Vagina (tissue), 2 donors: ENCODE data around the gene MSI2. TPM values are rescaled to one million over a fixed set of nuclear protein-coding genes. Genes with fewer than 3 reads are reported as not detected.

Experiments
- DNase-seq, 2 donors: peaks; one replicate each; pipeline ENCODE4 v3.0.0-alpha.2; 2017; ENCODE audit errors: extremely low spot score in 2 of 2
- H3K27ac ChIP-seq: fragments of 200-600 bp; sonication (generic); one replicate; pipeline ENCODE4 v1.5.1; 2019
- H3K27me3 ChIP-seq: fragments of 200-600 bp; sonication (generic); one replicate; pipeline ENCODE4 v1.5.1; 2019
- H3K36me3 ChIP-seq, 2 donors: fragments of 200-600 bp; sonication (generic); one replicate each; pipeline ENCODE4 v1.5.1; 2017 to 2019
- H3K4me1 ChIP-seq: fragments of 200-600 bp; sonication (generic); one replicate; pipeline ENCODE4 v1.5.1; 2019
- H3K4me3 ChIP-seq, 2 donors: fragments of 200-600 bp; sonication (generic); 1 replicate in 1 of 2; 2 replicates in 1 of 2; pipeline ENCODE4 v1.5.1; 2016 to 2019
- H3K9me3 ChIP-seq: fragments of 200-600 bp; sonication (generic); one replicate; pipeline ENCODE4 v1.5.1; 2019
- CTCF ChIP-seq, 3 experiments: fragments of 450-650 bp in 2 of 3; fragments of 200-600 bp in 1 of 3; sonication (generic) in 1 of 3; IDR thresholded peaks; one replicate each; pipeline ENCODE4 v1.5.1; 2017 to 2019; ENCODE audit warnings: antibody characterized with exemption in 3 of 3, mild to moderate bottlenecking in 2 of 3, moderate library complexity in 2 of 3
- POLR2A ChIP-seq, 2 donors: fragments of 450-650 bp; IDR thresholded peaks; one replicate each; pipeline ENCODE4 v1.6.1; 2017; ENCODE audit warnings: antibody characterized with exemption in 2 of 2, mild to moderate bottlenecking in 2 of 2, moderate library complexity in 2 of 2
- POLR2AphosphoS5 ChIP-seq, 2 donors: sonication (generic); formaldehyde crosslinking; IDR thresholded peaks; one replicate each; pipeline ENCODE4 v1.9.0; 2017; ENCODE audit warnings: antibody characterized with exemption in 2 of 2, mild to moderate bottlenecking in 2 of 2, low read depth in 1 of 2; ENCODE audit not compliant: insufficient read depth in 1 of 2
- intact Hi-C: fragments of 100-400 bp; cut with DNase I; formaldehyde crosslinking; loops from one replicate; pipeline ENCODE4 v1.15.1; 2023
- total RNA-seq: library from RNA; depleted of rRNA; stranded (reverse); fragments of >200 nt; gene quantifications from one replicate; pipeline ENCODE4 v1.2.3, GENCODE V29; 2016

The MSI2 gene
- total RNA-seq, 1 donor from 2014 or later = 27.3 TPM

GRCh38 chr17:57324631-57325030 lies 68.3 kb downstream of the MSI2 start:
- Histone ChIP-seq H3K27ac (no peak overlapping the region), H3K27me3 (no peaks in the 10 kb centered on the region), H3K9me3 (no peaks in the 10 kb centered on the region), H3K4me1 (no peaks in the 10 kb centered on the region), H3K36me3 (no peaks in the 10 kb centered on the region), H3K4me3 (no peak overlapping the region)
- no peak for TF ChIP-seq POLR2A (IDR thresholded peaks at IDR 0.05)
- no peak for TF ChIP-seq CTCF (IDR thresholded peaks at IDR 0.05)
- TF ChIP-seq POLR2AphosphoS5 (IDR thresholded peaks at IDR 0.05; ENCODE audit: insufficient read depth in 1 of 2, low read depth in 1 of 2) = no peak
- intact Hi-C loops = no loop called here
- no peak for DNase-seq

DNA sequence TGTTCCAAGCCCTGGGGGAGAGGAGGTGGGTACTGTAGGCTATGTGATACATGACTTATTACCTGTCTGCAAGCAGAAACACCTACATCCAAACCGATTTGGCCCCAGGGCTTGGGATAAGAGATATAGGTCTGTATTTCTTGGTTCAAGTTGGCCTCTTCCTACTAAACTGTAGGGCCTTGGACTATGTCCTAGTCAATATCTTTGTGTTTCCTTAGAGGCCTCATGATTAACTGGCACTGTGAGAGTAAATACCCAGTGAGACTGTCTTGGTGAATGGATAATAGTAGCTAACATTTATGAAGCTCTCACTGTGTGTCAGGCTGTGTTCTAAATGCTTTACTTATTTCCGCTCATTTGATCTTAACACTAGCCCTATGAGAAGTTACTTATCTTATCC lies 70.0 kb downstream of the MSI2 start:
- no peak overlapping the region for H3K27ac ChIP-seq
- intact Hi-C loops = no loop called here
- no peaks in the 10 kb centered on the region for H3K4me1 ChIP-seq
- DNase-seq = no peak
- no peaks in the 10 kb centered on the region for H3K36me3 ChIP-seq
- no peak overlapping the region for H3K4me3 ChIP-seq
- no peak for TF ChIP-seq CTCF (IDR thresholded peaks at IDR 0.05)
- no peak for TF ChIP-seq POLR2AphosphoS5 (IDR thresholded peaks at IDR 0.05; ENCODE audit: insufficient read depth in 1 of 2, low read depth in 1 of 2)
- no peak for TF ChIP-seq POLR2A (IDR thresholded peaks at IDR 0.05)
- no peaks in the 10 kb centered on the region for H3K9me3 ChIP-seq
- no peaks in the 10 kb centered on the region for H3K27me3 ChIP-seq

- no peak for DNase-seq
- Histone ChIP-seq H3K36me3 (no peaks in the 10 kb centered on the region), H3K4me3 (no peak overlapping the region), H3K9me3 (no peaks in the 10 kb centered on the region), H3K27ac (no peak overlapping the region), H3K27me3 (no peaks in the 10 kb centered on the region), H3K4me1 (no peaks in the 10 kb centered on the region)
- intact Hi-C loops = no loop called here
- TF ChIP-seq POLR2AphosphoS5 (IDR thresholded peaks at IDR 0.05; ENCODE audit: insufficient read depth in 1 of 2, low read depth in 1 of 2) = no peak
- TF ChIP-seq CTCF (IDR thresholded peaks at IDR 0.05) = no peak
- no peak for TF ChIP-seq POLR2A (IDR thresholded peaks at IDR 0.05)
Observed at GRCh38 chr17:57326764-57327163, 70.4 kb downstream of the MSI2 start.

DNA sequence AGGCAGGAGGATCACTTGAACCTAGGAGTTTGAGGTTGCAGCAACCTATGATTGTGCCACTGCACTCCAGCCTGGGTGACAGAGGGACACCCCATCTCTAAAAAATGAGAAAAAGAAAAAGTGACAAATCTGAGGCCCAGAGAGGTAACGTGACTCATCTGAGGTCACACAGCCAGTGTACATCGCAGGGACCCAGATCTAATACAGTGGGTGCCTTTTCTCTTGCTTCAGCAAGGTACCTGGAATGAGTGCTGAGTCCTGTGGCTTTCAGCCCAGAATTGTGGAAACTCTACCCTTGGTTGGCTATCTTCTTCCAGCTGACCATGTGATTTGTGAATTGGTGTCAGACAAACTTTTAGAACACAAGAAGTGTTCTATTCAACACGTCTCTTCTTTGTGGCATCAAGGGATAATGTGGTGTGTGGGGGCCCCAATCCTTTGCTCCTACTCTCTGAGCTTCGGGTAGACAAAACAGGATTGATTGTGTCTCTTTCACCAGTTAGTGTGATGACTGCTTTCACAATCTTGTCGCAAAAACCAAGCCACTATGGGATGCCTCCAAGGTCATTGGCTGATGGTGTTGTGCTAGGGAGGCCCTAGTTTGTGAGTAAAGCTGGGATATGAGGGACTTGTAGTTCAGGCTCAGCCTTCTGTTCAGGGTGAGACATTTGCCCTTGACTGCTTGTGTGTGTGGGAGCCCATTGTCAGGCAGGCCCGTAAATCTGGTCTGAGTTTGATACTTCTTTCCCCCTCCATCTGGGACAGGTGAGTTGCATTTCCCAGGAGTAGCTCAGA lies 71.0 kb downstream of the MSI2 start:
- no peaks in the 10 kb centered on the region for H3K9me3 ChIP-seq
- no peaks in the 10 kb centered on the region for H3K27me3 ChIP-seq
- DNase-seq = no peak
- no peak for TF ChIP-seq CTCF (IDR thresholded peaks at IDR 0.05)
- no peak for TF ChIP-seq POLR2A (IDR thresholded peaks at IDR 0.05)
- TF ChIP-seq POLR2AphosphoS5 (IDR thresholded peaks at IDR 0.05; ENCODE audit: insufficient read depth in 1 of 2, low read depth in 1 of 2) = no peak
- intact Hi-C loops = no loop called here
- H3K4me3 ChIP-seq = no peak overlapping the region
- no peaks in the 10 kb centered on the region for H3K4me1 ChIP-seq
- H3K27ac ChIP-seq = no peak overlapping the region
- no peaks in the 10 kb centered on the region for H3K36me3 ChIP-seq

- DNase-seq = no peak
- no peaks in the 10 kb centered on the region for H3K4me1 ChIP-seq
- H3K36me3 ChIP-seq = no peaks in the 10 kb centered on the region
- TF ChIP-seq POLR2AphosphoS5 (IDR thresholded peaks at IDR 0.05; ENCODE audit: insufficient read depth in 1 of 2, low read depth in 1 of 2) (no peak), CTCF (IDR thresholded peaks at IDR 0.05) (no peak), POLR2A (IDR thresholded peaks at IDR 0.05) (no peak)
- H3K27me3 ChIP-seq = no peaks in the 10 kb centered on the region
- intact Hi-C loops = no loop called here
- no peak overlapping the region for H3K27ac ChIP-seq
- H3K9me3 ChIP-seq = no peaks in the 10 kb centered on the region
- H3K4me3 ChIP-seq = no peak overlapping the region
Observed at GRCh38 chr17:57328109-57328882, 72.0 kb downstream of the MSI2 start.
